ENCODE data around the gene C16orf87. TPM values are rescaled to one million over a fixed set of nuclear protein-coding genes. Genes with fewer than 3 reads are reported as not detected.

Gene C16orf87
- total RNA-seq, 1 experiment from 2014 or later: 8.7 TPM

GRCh38 chr16:46747777-46748651 lies 83.0 kb downstream of the C16orf87 start, which contains the start of gene MYLK3:
Gene MYLK3, minus strand, starts transcription at chr16:46748344. Its CDS starts 151 bp downstream, at chr16:46748193.
- no peaks in the 10 kb centered on the region for H3K27me3 ChIP-seq (ENCODE audit: control insufficient read depth, insufficient read depth, low read length)
- ChIA-PET CTCF (no interaction called here), POLR2A (no interaction called here)
- no peak within 1 kb of the TSS for H3K4me3 ChIP-seq (ENCODE audit: low read depth in 2 of 2, low read length in 2 of 2)
- H3K27ac ChIP-seq (ENCODE audit: low read length): no peak within 1 kb of the TSS
- H3K9me3 ChIP-seq (ENCODE audit: control insufficient read depth, insufficient read depth, low read depth, low read length): no peaks in the 10 kb centered on the region
- no peak for TF ChIP-seq CTCF (IDR thresholded peaks at IDR 0.05)
- TF ChIP-seq TCF7L2 (IDR thresholded peaks at IDR 0.05; ENCODE audit: low read depth, low read length): no peak
- no peak for TF ChIP-seq POLR2AphosphoS5 (IDR thresholded peaks at IDR 0.05; ENCODE audit: low read depth, low read length)
- no peak for TF ChIP-seq SIN3A (IDR thresholded peaks at IDR 0.05; ENCODE audit: borderline replicate concordance, insufficient read depth, low read depth, low read length)
- TF ChIP-seq REST (IDR thresholded peaks at IDR 0.05; ENCODE audit: insufficient read depth in 1 of 2, low read depth in 2 of 2, low read length in 1 of 2): no peak
- intact Hi-C loops (cut with micrococcal nuclease; ENCODE audit: unreplicated experiment): no loop called here
- no peaks in the 10 kb centered on the region; the same call in 1 of the 2 replicates for H3K4me1 ChIP-seq (ENCODE audit: control insufficient read depth, insufficient read depth, low read length)
- in situ Hi-C loops (cut with HindIII; ENCODE audit: low pct_unique_long_range_greater_than_20kb, low sequenced_read_pairs): no loop called here
- H3K36me3 ChIP-seq (ENCODE audit: control insufficient read depth, insufficient read depth, low read length): no peaks in the 10 kb centered on the region
- no TSS peak for BruUV-seq (replicated peaks)
- no peak for ATAC-seq
- no peak for DNase-seq (ENCODE audit: low read depth, low spot score)

- ChIA-PET CTCF (no interaction called here), POLR2A (no interaction called here)
- H3K36me3 ChIP-seq (ENCODE audit: control insufficient read depth, insufficient read depth, low read length): no peaks in the 10 kb centered on the region
- H3K4me3 ChIP-seq (ENCODE audit: low read depth in 2 of 2, low read length in 2 of 2): no peak overlapping the region
- H3K27me3 ChIP-seq (ENCODE audit: control insufficient read depth, insufficient read depth, low read length): no peaks in the 10 kb centered on the region
- in situ Hi-C loops (cut with HindIII; ENCODE audit: low pct_unique_long_range_greater_than_20kb, low sequenced_read_pairs) (no loop called here), intact Hi-C loops (cut with micrococcal nuclease; ENCODE audit: unreplicated experiment) (no loop called here)
- DNase-seq (ENCODE audit: low read depth, low spot score): no peak
- TF ChIP-seq CTCF (IDR thresholded peaks at IDR 0.05) (no peak), SIN3A (IDR thresholded peaks at IDR 0.05; ENCODE audit: borderline replicate concordance, insufficient read depth, low read depth, low read length) (no peak), REST (IDR thresholded peaks at IDR 0.05; ENCODE audit: insufficient read depth in 1 of 2, low read depth in 2 of 2, low read length in 1 of 2) (no peak), POLR2AphosphoS5 (IDR thresholded peaks at IDR 0.05; ENCODE audit: low read depth, low read length) (no peak), TCF7L2 (IDR thresholded peaks at IDR 0.05; ENCODE audit: low read depth, low read length) (no peak)
- H3K4me1 ChIP-seq (ENCODE audit: control insufficient read depth, insufficient read depth, low read length): no peaks in the 10 kb centered on the region; the same call in 1 of the 2 replicates
- no peak overlapping the region for H3K27ac ChIP-seq (ENCODE audit: low read length)
- no TSS peak for BruUV-seq (replicated peaks)
- H3K9me3 ChIP-seq (ENCODE audit: control insufficient read depth, insufficient read depth, low read depth, low read length): no peaks in the 10 kb centered on the region
- ATAC-seq: no peak
Observed at GRCh38 chr16:46746821-46747776, 83.9 kb downstream of the C16orf87 start.

Measured in Panc1 (cell line).